CD14-positive monocyte (primary cell): ENCODE data around the gene PIK3R4. TPM values are rescaled to one million over a fixed set of nuclear protein-coding genes. Genes with fewer than 3 reads are reported as not detected.

Source experiments
- DNase-seq, 3 donors: peaks; one replicate each; pipeline ENCODE4 v3.0.0-alpha.2; 2011 to 2022
- H2AFZ ChIP-seq: 2 replicates; pipeline ENCODE4 v1.6.0; 2012; ENCODE audit warnings: mild to moderate bottlenecking, low read depth, low read length, inconsistent platforms; ENCODE audit not compliant: insufficient read depth, poor library complexity, severe bottlenecking
- H3K27ac ChIP-seq, 2 donors: 1 replicate in 1 of 2; 2 replicates in 1 of 2; pipeline ENCODE4 v1.5.1; 2012 to 2013; ENCODE audit warnings: low read length in 2 of 2, control low read depth in 1 of 2, inconsistent platforms in 1 of 2, low read depth in 1 of 2, mild to moderate bottlenecking in 1 of 2
- H3K27me3 ChIP-seq, 2 donors: one replicate each; pipeline versions ENCODE4 v1.6.0 to v1.6.1; 2011 to 2013; ENCODE audit warnings: low read length in 2 of 2; ENCODE audit not compliant: control insufficient read depth in 2 of 2, insufficient read depth in 2 of 2
- H3K36me3 ChIP-seq, 2 donors: replicated peaks in 1 of 2; 1 replicate in 1 of 2; 2 replicates in 1 of 2; pipeline versions ENCODE4 v1.5.1 to v1.6.1; 2012 to 2013; ENCODE audit warnings: low read length in 2 of 2, control low read depth in 1 of 2, inconsistent platforms in 1 of 2, mild to moderate bottlenecking in 1 of 2; ENCODE audit not compliant: insufficient read depth in 2 of 2, control insufficient read depth in 1 of 2
- H3K4me1 ChIP-seq, 2 donors: 1 replicate in 1 of 2; 2 replicates in 1 of 2; pipeline versions ENCODE4 v1.5.1 to v1.6.1; 2012 to 2013; ENCODE audit warnings: low read length in 2 of 2, control low read depth in 1 of 2, inconsistent platforms in 1 of 2, mild to moderate bottlenecking in 1 of 2, moderate library complexity in 1 of 2; ENCODE audit not compliant: insufficient read depth in 2 of 2, control insufficient read depth in 1 of 2
- H3K4me2 ChIP-seq: replicated peaks from 2 replicates; pipeline ENCODE3; 2012; ENCODE audit warnings: low read length, moderate library complexity, mild to moderate bottlenecking; ENCODE audit not compliant: poor library complexity, severe bottlenecking; ENCODE audit errors: extremely low read depth
- H3K4me3 ChIP-seq, 3 experiments: fragments of 200-600 bp in 1 of 3; sonication (generic) in 1 of 3; replicated peaks in 1 of 3; 1 replicate in 2 of 3; 2 replicates in 1 of 3; pipeline ENCODE4 v1.5.1; 2011 to 2013; ENCODE audit warnings: low read length in 3 of 3, mild to moderate bottlenecking in 3 of 3, control low read depth in 2 of 3, low read depth in 2 of 3, inconsistent platforms in 1 of 3, moderate library complexity in 1 of 3
- H3K79me2 ChIP-seq: 2 replicates; pipeline ENCODE4 v1.6.0; 2012; ENCODE audit warnings: mild to moderate bottlenecking, control low read depth, inconsistent platforms, low read length, moderate library complexity; ENCODE audit not compliant: insufficient read depth
- H3K9ac ChIP-seq: 2 replicates; pipeline ENCODE4 v1.6.0; 2017; ENCODE audit warnings: low read length, mild to moderate bottlenecking; ENCODE audit not compliant: insufficient read depth, poor library complexity, severe bottlenecking
- H3K9me3 ChIP-seq, 2 donors: replicated peaks in 1 of 2; 1 replicate in 1 of 2; 2 replicates in 1 of 2; pipeline versions ENCODE4 v1.5.1 to v1.6.1; 2012 to 2013; ENCODE audit warnings: low read length in 2 of 2, control low read depth in 1 of 2; ENCODE audit not compliant: control insufficient read depth in 1 of 2, insufficient read depth in 1 of 2
- H4K20me1 ChIP-seq: 2 replicates; pipeline ENCODE4 v1.6.0; 2012; ENCODE audit warnings: mild to moderate bottlenecking, low read length, control low read depth, moderate library complexity; ENCODE audit not compliant: insufficient read depth
- H3K27ac Mint-ChIP-seq, 7 donors: one replicate each; pipeline ENCODE4 v1.8.0; 2020; ENCODE audit warnings: mild to moderate bottlenecking in 7 of 7, mixed read lengths in 7 of 7, moderate library complexity in 6 of 7, inconsistent platforms in 2 of 7
- H3K27me3 Mint-ChIP-seq, 3 donors: one replicate each; pipeline ENCODE4 v1.8.0; 2021 to 2022; ENCODE audit warnings: low read depth in 3 of 3, mild to moderate bottlenecking in 3 of 3, mixed read lengths in 3 of 3, moderate library complexity in 3 of 3, inconsistent platforms in 1 of 3
- H3K36me3 Mint-ChIP-seq, 2 donors: one replicate each; pipeline ENCODE4 v1.8.0; 2020; ENCODE audit warnings: mixed read lengths in 2 of 2, inconsistent platforms in 1 of 2, mild to moderate bottlenecking in 1 of 2
- H3K4me1 Mint-ChIP-seq: one replicate; pipeline ENCODE4 v1.8.0; 2020; ENCODE audit warnings: mild to moderate bottlenecking, mixed read lengths
- H3K4me3 Mint-ChIP-seq, 2 donors: one replicate each; pipeline ENCODE4 v1.8.0; 2020; ENCODE audit warnings: mild to moderate bottlenecking in 2 of 2, mixed read lengths in 2 of 2, moderate library complexity in 1 of 2
- H3K9me3 Mint-ChIP-seq, 7 donors: one replicate each; pipeline ENCODE4 v1.8.0; 2020 to 2022; ENCODE audit warnings: mixed read lengths in 7 of 7, mild to moderate bottlenecking in 6 of 7, moderate library complexity in 6 of 7, inconsistent platforms in 2 of 7
- CTCF ChIP-seq: fragments of 200-600 bp; IDR thresholded peaks from one replicate; pipeline ENCODE4 v1.8.0; 2022; ENCODE audit warnings: antibody characterized with exemption, mild to moderate bottlenecking
- WGBS: methylation state at CpG from one replicate; pipeline ENCODE4 v1.1.5; 2013; ENCODE audit warnings: missing lambda C conversion rate; ENCODE audit not compliant: insufficient coverage; 5-methylcytosine and 5-hydroxymethylcytosine counted together
- intact Hi-C, 2 donors: fragments of 100-400 bp; cut with micrococcal nuclease; formaldehyde crosslinking; loops; one replicate each; pipeline versions ENCODE4 v1.15.0 to v1.15.1; 2023
- polyA plus RNA-seq, 3 donors: library from polyadenylated mRNA; depleted of rRNA in 1 of 3; unstranded in 2 of 3; stranded (reverse) in 1 of 3; fragments of 300-500 nt in 2 of 3; fragments of >200 nt in 1 of 3; fragmentation: Illumina TruSeq in 2 of 3; gene quantifications; 1 replicate in 2 of 3; 2 replicates in 1 of 3; pipeline ENCODE4 v1.2.3, GENCODE V29; 2012 to 2021

The PIK3R4 gene
- polyA plus RNA-seq, 3 donors, result 6.5 to 18.7 (median 10.1) TPM

- no peaks in the 10 kb centered on the region for H3K9me3 ChIP-seq
- peaks cover 30 to 50% of the 10 kb centered on the region in 2 donors for H3K36me3 ChIP-seq
- intact Hi-C loops, result no loop called here
- TF ChIP-seq CTCF, result no peak
- no peak overlapping the region for H3K4me3 ChIP-seq
- H4K20me1 ChIP-seq, result no peaks in the 10 kb centered on the region
- Mint-ChIP-seq H3K4me1 (peaks cover 29% of the 10 kb centered on the region), H3K27me3 (no peaks in the 10 kb centered on the region), H3K9me3 (peaks cover 0 to 5% (median 0%) of the 10 kb centered on the region in 7 donors), H3K36me3 (peaks cover 45 to 53% of the 10 kb centered on the region in 2 donors), H3K4me3 (no peak overlapping the region), H3K27ac (peak overlapping the region in 4 of 7 donors; percentile 53 to 73 (median 70))
- H3K27ac ChIP-seq, result peak overlapping the region in 1 of 2 donors; percentile 39
- H3K4me1 ChIP-seq, result peaks cover 0 to 3% of the 10 kb centered on the region in 2 donors
- H3K27me3 ChIP-seq, result no peaks in the 10 kb centered on the region
- no CpG with 5 or more reads among the region's 2 CpGs for WGBS
- H3K9ac ChIP-seq, result no peak overlapping the region
- peaks cover 58% of the 10 kb centered on the region for H3K79me2 ChIP-seq
- H2AFZ ChIP-seq, result no peak overlapping the region
- peak in 2 of 3 donors; percentile 10 to 27 for DNase-seq
- H3K4me2 ChIP-seq, result peak overlapping the region; percentile 2
These were observed 9.0 kb downstream of the PIK3R4 start for GRCh38 chr3:130737622-130738021.

DNA sequence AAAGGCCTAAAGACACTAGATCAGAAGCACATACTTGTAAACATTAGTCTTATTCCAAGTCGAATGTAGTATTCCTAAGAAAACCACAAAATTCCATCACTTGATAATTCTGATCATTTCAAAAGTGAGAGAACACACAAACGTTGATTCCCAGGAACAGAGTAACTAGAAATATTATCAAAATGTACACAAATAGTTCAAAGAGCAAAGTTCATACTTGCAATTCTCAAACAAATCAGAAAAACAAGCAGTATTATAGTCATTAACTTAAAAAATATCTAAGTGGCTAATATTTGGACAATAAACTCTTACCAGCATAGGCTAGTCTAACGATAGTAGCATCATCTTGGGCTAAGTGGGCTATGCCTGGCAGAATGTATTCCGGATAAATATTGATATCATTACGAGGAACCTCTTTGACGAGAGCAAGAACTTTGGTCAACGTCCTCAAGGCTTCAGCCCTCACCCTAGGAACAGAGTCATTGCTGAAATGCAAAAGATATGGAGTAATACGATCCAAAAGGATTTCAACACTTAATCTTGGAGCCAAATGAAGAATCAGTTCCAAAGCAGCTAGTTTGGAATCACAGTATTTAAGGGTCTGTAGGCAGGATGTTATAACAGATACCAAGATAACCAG is 13.3 kb downstream of the PIK3R4 start:
- H3K79me2 ChIP-seq, result peaks cover 18% of the 10 kb centered on the region
- H3K4me2 ChIP-seq, result no peak overlapping the region
- Mint-ChIP-seq H3K36me3 (peaks cover 61 to 69% of the 10 kb centered on the region in 2 donors), H3K27ac (no peak overlapping the region), H3K4me3 (no peak overlapping the region), H3K4me1 (peaks cover 14% of the 10 kb centered on the region), H3K9me3 (peaks cover 0 to 2% (median 0%) of the 10 kb centered on the region in 7 donors), H3K27me3 (no peaks in the 10 kb centered on the region)
- H2AFZ ChIP-seq, result no peak overlapping the region
- no peaks in the 10 kb centered on the region for H3K27me3 ChIP-seq
- TF ChIP-seq CTCF, result no peak
- peaks cover 51 to 68% of the 10 kb centered on the region in 2 donors for H3K36me3 ChIP-seq
- no peaks in the 10 kb centered on the region for H4K20me1 ChIP-seq
- intact Hi-C loops, result no loop called here
- peaks cover 0 to 3% of the 10 kb centered on the region in 2 donors for H3K4me1 ChIP-seq
- 100% methylated on average over 5 of the region's 8 CpGs for WGBS
- H3K4me3 ChIP-seq, result no peak overlapping the region
- no peak overlapping the region for H3K9ac ChIP-seq
- no peak for DNase-seq
- H3K9me3 ChIP-seq, result no peaks in the 10 kb centered on the region
- H3K27ac ChIP-seq, result no peak overlapping the region
